HG03175 (cell line): ENCODE results near the gene HSD3B7.
"Not testable (repeated sequence)": the region's sequence is repeated elsewhere in the genome, so short reads cannot be mapped to it uniquely, and the experiment has no call there.

Source experiments
- ATAC-seq: cut with Tn5 transposase; IDR thresholded peaks from one replicate; pipeline ENCODE4 v1.9.1; 2021; ENCODE audit warnings: mild to moderate bottlenecking, moderate library complexity; ENCODE audit not compliant: unreplicated experiment

The HSD3B7 gene

DNA sequence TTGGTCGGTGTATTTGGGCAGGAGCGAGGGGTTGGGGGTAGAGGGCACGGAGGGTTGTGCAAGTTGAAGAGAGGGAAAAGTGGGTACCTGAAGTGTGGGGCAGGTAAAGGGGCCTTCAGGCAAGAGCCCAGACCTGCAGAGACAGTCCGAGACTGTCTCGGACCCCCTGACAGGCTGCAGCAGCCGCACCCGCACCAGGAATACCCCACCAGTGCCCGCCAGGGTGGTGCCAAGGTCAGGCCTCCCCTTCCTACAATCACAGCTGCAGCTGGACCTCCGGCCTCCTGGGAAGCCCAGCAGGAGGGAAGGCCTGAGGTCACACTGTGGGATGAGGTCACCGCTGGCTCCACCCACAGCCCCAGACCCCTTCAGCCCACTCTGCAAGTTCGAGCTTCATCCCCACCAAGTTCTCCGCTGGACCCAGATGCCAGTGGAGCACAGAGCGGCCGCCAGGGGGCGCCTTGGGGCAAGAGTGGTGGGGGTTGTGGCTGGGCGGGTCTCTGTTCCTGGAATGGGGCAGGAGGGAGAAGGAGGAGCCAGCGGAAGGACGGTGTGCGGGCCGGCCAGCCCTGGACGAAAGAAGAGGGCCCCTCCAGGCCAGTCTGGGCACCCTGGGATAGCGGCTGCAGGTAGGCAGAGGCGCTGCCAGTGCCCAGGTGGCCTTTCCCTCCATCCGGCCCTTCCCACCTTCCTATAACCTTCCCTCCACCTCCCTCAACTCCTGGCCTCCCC, at the start of gene HSD3B7:
TSS of gene HSD3B7 (plus strand) at position 539 of the 732 bp plus-strand sequence. CDS start 452 bp downstream, outside the sequence.
- ATAC-seq, result no peak

DNA sequence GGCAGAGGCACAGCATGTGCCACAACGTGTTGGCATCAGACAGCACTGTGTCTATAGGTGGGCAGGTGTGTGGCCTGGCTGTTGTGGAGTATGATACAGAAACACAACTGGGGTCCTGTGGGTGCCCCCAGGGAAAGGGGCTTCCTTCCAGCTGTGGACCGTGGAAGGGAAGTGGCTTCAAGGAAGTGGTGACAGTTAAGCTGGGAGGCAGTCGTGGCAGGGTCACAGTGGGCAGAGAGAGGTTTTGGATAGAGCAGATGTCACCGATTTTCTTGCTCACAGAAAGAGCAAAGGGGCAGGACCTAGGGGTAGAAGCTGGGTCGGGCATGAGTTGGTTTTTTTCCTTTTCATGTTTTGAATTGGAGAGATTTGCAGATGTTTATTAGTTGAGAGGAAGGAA, 47.3 kb upstream of the HSD3B7 start:
- ATAC-seq, result no peak

DNA sequence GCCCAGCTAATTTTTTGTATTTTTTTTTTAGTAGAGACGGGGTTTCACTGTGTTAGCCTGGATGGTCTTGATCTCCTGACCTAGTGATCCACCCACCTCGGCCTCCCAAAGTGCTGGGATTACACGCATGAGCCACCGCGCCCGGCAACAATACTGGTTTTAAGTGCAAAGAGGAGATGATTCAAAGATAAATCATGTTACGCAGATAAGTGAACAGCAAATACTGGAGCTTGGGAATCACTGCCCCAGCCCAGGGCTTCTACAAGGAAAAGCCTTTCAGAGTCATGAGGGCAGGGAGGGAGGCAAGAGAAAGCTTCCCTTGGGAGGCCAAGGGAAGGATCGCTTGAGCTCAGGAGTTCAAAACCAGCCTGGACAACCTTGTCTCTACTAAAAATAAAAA, 45.4 kb upstream of the HSD3B7 start:
- ATAC-seq, result not testable (repeated sequence)

DNA sequence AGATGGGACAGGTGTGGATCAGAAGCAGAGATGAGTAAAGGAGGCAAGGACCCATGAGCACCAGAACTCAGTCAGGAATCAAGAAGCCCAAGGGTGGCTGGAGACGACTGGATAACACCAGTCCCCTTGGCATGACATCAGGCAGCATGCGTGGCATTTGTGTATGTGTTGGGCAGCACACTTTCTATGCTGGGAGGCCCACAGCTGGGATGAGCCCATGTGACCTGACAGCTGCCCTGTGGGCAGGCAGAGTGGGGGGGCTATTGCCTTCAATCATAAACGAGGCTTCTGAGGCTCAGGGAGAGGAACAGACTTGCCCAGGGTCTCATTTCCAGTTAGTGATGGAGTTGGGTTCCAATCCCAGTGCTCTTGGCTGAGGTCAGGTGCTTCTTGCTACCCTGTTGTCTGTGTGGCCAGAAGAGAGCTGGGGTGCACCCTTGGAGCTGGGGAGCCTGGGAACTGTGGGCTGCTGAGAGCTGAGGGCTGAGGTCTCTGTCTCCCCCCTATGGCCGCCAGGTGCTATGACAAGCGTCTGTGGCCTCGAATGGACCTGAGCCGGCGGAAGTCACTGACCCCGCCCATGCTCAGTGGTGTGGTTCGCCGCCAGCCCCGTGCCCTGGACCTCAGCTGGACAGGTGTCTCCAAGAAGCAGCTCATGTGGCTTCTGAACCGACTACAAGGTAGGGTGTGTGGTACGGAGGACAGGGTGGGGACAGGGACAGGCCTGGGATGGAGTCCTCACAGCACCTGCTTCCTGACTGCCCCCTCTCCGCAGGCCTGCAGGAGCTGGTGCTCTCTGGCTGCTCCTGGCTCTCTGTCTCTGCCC, 43.2 kb upstream of the HSD3B7 start:
- peak; percentile 96 for ATAC-seq

DNA sequence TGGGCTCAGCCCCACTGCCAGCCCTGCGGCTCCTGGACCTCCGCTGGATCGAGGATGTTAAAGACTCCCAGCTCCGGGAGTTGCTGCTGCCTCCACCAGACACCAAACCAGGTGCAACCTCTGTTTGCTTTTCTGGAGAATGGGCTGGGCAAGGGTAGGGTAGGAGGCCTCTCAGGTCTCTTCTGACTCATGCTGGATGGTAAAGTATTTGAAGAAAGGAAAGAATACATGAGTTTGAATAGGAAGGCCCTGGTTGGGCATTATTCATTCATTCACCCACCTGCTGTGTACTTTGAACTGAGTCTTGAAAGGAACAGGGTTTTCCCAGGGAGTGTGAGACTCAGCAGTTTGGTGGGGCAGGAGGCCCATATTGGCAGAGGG, 42.6 kb upstream of the HSD3B7 start:
- ATAC-seq, result no peak

DNA sequence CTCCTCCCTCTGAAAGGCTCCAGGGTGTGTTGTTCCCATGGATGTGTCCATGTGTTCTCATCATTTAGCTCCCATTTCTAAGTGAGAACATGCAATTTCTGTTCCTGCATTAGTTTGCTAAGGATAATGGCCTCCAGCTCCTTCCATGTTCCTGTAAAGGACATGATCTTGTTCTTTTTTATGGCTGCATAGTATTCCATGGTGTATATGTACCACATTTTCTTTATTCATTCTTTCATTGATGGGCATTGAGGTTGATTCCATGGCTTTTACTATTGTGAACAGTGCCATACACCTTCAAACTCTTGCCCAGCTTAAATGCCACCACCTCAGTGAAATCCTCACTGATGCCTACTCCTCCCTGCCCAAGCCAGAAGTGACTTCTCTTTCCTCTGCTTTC, 40.7 kb upstream of the HSD3B7 start:
- no peak for ATAC-seq

DNA sequence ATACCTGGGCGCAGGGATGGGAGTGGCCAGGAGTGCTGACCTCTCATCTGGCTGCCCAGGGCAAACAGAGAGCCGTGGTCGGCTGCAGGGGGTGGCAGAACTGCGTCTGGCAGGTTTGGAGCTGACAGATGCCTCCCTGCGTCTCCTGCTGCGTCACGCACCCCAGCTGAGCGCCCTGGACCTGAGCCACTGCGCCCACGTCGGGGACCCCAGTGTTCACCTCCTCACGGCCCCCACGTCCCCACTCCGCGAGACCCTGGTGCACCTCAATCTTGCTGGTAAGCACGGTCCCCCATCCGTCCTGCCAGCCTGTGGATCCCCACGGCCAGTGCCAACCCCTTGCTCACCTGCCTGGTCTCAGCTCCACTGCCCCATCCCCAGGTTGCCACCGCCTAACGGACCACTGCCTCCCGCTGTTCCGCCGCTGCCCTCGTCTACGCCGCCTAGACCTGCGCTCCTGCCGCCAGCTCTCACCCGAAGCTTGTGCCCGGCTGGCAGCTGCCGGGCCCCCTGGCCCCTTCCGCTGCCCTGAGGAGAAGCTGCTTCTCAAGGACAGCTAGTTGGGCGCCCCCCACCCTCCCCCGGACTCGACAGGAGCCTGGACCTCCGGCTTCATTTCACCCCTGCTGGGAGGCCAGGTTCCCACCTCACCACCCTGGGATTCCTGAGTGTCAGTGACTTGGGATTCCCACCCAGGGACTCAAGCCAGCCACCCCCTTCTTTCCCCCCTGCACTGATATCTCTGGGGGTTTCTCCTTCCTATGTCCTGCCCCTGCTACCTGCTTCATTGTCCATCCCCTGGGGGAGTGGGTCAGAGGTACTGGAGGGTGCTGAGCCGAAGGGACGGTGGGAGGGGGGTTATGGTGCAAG, 38.1 kb upstream of the HSD3B7 start:
- no peak for ATAC-seq

DNA sequence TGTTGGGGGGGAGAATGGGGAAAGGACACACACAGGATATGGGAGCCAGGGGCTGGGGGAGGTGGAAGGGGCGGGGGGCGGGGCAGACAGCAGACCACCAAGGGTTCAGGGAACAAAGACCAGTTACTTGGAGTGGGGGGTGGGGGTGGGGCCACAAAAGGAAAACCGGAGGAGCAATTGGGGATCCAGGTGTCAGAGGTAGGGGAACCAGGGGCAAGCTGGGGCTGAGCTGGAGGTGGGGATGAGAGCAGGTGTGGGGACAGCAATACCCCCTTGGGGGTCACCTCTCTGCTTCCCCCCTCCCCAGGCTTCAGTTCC, 37.5 kb upstream of the HSD3B7 start:
- ATAC-seq, result no peak

DNA sequence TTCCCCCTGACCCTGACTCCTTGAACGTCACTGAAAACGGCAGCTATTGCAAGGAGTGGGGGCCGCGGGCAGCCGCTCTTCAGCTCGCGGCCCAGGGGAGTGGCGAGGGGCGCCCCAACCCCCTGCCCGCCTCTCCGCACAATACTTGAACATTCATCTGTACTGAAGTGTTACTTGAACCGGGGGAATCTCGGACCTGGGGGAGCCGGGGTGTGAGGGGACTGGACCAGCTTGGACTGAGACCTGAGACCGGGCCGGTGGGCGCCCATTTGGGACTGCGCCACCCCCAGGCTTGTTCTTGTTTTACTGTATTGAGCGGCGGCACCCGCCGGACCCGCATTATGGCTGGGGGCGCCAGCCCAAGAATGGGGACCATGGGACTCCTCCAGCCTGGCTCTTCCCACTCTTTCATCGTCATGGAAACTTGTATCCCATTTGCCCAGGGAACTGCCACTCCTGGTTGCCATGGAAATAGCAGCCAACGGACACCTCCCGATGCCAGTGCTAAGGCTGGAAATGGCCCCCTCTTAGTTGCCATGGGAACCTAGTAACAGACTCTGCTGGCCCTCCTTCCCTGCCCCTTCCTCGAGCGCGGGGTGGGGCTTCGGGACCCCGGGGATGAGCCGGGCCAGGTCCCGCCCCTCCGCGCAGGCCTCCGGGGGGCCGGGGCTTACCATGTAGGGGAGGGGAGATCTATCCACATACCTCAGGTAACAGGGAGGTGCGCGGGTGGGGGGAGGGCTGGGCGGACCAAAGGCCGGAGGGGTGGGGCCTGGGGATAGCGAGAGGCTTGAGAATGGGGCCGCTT, 36.9 kb upstream of the HSD3B7 start:
- peak; percentile 12 for ATAC-seq

DNA sequence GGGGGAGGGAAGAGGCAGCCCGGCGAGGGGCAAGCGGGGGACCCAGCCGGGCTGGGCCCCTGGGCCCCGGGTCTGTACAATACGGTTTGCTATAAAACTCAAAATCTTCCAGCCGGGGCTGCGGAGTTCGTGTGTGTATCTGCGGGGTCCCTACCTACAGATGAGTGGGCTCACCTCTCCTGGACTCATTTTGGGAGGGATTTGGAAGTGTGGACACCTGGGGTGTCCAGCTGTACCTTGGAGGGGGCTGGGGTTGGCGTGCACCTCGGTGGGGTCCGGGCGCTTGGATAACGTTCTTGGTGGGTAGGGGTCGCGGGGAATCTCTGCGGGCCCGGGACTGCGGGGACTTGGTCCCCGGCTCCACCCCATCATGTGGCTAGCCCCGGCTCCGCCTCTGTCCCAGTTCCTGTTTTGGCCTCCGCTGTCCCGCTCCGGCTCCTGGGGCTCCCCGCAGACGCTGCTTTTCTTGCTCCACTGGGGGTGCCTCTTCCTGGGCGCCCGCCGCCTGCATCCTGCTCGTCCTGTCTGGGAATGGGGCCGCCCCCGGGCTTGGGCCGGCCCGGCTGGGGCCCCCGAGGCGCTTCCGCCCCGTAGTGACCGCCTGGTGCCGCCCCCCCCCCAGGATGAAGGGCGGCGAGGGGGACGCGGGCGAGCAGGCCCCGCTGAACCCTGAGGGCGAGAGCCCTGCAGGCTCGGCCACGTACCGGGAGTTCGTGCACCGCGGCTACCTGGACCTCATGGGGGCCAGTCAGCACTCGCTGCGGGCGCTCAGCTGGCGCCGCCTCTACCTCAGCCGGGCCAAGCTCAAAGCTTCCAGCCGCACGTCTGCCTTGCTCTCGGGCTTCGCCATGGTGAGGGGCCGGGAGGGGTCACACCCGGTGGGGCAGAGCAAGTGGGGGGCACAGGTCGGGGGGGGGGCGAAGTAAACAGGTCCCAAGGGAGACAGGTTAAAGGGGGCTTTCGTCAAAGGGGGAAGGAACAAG, 36.0 kb upstream of the HSD3B7 start, which contains the start of gene ORAI3:
TSS of gene ORAI3 (plus strand) at position 402 of the 983 bp plus-strand sequence. CDS start at position 624, 222 bp downstream.
- ATAC-seq, result peak; percentile 74

DNA sequence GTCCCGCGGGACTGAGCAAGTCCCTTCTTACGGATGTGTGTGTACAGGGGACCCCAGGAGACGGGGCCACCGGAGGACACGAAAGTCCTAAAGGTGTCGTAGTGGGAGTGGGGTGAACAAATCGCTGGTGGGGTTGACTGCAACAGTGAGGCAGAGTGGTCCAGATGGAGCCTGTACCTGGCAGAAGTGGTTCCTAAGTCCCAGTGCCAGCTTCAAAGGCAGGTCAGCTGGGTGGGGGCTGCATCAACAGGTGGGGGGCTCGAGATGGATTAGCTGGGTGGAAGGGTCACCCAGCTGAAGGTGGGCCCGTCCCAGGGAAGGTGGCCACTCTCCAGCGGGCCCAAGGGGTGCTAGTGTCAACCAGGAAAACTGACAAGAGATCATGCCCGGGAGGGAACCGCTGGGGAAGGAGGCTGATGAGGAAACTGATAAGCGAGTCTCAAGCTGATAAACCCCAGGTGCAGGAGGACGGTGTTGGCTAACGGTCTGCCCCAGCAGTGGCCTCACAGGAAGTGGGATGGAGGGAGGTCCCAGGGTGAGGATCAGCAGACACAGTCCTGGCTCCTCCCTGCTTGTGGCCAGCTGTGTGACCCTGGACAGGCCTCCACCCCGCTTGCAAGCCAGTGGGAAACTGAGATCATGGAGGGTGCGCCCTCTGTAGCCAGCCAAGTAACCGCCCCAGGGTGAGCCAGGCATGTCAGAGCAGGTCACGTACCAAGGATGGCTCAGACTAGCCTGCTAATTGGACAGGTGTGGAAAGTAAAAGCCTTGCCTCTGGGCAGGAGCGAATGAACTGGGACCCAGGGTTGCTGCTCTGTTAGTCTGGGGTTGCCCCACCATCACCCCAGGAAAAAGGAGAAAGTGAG, 35.1 kb upstream of the HSD3B7 start:
- ATAC-seq, result no peak

DNA sequence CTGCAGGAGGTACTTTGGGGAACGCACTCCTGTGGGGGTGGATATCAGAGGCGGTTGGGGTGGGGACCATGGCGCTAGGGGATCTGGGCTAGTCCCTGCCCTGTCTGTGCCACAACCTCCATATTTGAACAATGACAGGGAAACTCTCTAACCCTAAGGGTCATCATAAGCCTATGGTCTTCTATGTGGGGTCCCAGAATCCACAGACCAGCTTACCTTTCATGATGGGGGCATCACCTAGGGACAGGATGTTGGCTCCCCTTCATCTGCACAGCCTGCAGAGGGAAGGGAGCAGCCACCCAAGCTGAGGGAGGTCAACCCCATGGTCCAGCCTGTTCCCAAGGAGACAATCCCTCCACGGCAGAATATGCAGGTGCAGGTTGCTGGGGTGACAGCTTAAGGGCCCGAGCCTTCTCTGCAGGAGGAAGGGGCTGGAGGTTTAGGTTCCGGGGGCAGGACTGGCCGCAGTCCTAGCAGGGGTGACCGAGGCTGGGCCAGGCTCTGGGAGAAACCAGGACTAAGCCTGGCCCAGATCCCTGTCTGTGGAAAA, 34.4 kb upstream of the HSD3B7 start:
- ATAC-seq, result no peak

DNA sequence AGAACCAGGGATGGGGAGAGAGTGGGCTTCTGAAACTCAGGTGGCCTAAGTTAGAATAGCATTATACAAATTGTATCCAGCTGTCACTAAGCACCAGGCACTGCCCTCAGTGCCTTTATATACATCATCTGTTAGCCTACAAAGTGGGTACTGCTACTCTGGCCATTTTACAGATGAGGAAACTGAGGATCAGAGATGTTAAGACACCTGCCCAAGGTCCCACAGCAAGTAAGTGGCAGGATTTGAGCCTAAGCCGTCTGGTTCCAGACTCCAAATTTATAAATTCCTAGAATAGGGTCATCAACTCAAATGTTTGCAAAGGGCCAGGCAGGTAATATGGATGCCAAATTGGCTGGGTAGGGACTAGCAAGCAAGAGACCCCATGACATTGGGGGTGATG, 33.8 kb upstream of the HSD3B7 start:
- ATAC-seq, result no peak

DNA sequence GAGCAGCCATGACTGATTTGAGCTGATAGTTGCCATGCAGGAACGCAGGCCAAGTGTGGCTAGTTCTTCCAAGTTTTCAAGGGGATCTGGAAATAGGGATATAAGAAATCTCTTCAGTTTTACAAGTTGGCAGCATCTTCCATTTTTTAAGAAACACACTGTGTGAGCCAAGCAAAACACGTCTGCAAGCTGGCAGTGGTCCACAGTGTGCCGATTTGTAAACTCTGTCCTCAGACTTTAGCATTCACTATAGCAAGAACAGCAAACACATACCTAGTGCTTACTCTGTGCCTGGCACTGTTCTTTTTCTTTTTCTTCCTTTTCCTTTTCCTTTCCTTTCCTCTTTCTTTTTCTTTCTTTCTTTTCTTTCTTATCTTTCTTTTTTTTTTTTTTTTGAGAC, 33.3 kb upstream of the HSD3B7 start:
- ATAC-seq, result no peak

DNA sequence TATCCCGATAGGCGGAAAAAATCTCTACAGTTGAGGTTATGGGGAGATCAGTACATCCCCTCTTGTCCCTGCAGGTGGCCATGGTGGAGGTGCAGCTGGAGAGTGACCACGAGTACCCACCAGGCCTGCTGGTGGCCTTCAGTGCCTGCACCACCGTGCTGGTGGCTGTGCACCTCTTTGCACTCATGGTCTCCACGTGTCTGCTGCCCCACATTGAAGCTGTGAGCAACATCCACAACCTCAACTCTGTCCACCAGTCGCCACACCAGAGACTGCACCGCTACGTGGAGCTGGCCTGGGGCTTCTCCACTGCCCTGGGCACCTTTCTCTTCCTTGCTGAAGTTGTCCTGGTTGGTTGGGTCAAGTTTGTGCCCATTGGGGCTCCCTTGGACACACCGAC, 31.9 kb upstream of the HSD3B7 start:
- ATAC-seq, result no peak

DNA sequence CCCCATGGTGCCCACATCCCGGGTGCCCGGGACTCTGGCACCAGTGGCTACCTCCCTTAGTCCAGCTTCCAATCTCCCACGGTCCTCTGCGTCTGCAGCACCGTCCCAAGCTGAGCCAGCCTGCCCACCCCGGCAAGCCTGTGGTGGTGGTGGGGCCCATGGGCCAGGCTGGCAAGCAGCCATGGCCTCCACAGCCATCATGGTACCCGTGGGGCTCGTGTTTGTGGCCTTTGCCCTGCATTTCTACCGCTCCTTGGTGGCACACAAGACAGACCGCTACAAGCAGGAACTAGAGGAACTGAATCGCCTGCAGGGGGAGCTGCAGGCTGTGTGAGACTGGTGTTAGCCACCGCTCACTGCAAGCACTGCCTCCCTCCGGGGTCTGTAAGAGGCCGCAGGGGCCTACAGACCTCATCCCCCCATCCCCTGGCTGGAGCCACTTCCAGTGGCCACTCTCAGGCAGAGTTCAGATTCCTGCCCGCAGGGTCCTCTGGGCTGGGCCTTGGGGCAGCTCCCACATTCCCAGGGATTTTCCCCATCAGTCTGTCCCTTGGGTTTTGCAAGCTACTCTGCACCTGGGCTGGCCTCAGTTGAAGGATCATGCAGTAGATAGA, 31.4 kb upstream of the HSD3B7 start:
- no peak for ATAC-seq

DNA sequence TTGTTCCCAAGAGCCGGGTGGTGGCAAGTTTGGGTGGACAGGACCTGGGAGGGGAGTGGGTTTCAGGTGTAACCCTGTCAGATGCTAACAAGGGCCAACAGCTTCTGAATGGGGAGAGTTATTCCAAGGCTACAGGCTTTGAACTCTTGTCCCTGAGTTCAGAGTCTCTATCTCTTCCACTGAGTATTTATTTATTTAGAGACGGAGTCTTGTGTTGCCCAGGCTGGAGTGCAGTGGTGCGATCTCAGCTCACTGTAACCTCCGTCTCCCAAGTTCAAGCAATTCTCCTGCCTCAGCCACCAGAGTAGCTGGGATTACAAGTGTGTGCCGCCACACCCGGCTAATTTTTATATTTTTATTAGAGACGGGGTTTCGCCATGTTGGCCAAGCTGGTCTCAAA, 30.0 kb upstream of the HSD3B7 start:
- no peak for ATAC-seq
